ENCODE data around the gene MUC13.

DNA sequence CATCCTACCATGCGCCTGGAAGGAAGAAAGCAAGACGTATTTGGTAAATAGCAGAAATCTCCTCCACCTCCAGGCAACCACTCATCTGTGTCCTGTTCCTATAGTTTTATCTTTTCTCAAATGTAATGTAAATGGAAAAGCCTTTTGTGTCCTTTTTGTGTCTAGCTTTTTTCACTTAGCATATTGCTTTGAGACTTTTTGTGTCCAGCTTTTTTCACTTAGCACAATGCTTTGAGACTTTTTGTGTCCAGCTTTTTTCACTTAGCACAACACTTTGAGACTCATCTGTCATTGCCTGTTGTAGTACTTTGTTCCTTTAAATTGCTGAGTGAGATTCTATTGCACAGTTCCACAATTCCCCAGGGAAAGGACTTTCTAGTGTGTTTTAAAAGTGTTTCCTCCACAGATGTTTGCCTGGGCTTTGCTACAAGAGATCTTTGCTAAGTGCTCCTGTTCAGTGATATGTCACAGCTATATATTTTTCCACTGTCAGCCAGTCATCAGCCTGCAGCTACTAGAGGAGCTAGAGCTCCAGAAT is 27.9 kb upstream of the MUC13 start:
- no peak for TF ChIP-seq CTCF (IDR thresholded peaks at IDR 0.05; ENCODE audit: poor library complexity, severe bottlenecking)
- no peak for TF ChIP-seq REST (IDR thresholded peaks at IDR 0.05; ENCODE audit: borderline replicate concordance)
- TF ChIP-seq SMC3 (conservative IDR thresholded peaks at IDR 0.05; ENCODE audit: poor library complexity): no peak
- no peak for TF ChIP-seq EP300 (conservative IDR thresholded peaks at IDR 0.05; ENCODE audit: poor library complexity, severe bottlenecking)
- TF ChIP-seq EZH2 (IDR thresholded peaks at IDR 0.05; ENCODE audit: borderline replicate concordance, insufficient read depth, low read length, poor library complexity, severe bottlenecking): no peak
- no peak for TF ChIP-seq TAF1 (IDR thresholded peaks at IDR 0.05; ENCODE audit: low read depth)
- no peak for TF ChIP-seq POLR2AphosphoS5 (IDR thresholded peaks at IDR 0.05)
- TF ChIP-seq RAD21 (conservative IDR thresholded peaks at IDR 0.05): no peak
- TF ChIP-seq MXI1 (conservative IDR thresholded peaks at IDR 0.05; ENCODE audit: poor library complexity, severe bottlenecking): no peak

Measured in neural cell (in vitro differentiated cells).